ENCODE results near the gene SH3BP2. TPM values are rescaled to one million over a fixed set of nuclear protein-coding genes. Genes with fewer than 3 reads are reported as not detected.

SH3BP2 gene
- total and polyA plus RNA-seq, 10 of the 15 experiments (the other 5 are each of a cell fraction or from before 2014, with no cell fraction given): 1.1 to 61.8 (median 23.9) TPM

DNA sequence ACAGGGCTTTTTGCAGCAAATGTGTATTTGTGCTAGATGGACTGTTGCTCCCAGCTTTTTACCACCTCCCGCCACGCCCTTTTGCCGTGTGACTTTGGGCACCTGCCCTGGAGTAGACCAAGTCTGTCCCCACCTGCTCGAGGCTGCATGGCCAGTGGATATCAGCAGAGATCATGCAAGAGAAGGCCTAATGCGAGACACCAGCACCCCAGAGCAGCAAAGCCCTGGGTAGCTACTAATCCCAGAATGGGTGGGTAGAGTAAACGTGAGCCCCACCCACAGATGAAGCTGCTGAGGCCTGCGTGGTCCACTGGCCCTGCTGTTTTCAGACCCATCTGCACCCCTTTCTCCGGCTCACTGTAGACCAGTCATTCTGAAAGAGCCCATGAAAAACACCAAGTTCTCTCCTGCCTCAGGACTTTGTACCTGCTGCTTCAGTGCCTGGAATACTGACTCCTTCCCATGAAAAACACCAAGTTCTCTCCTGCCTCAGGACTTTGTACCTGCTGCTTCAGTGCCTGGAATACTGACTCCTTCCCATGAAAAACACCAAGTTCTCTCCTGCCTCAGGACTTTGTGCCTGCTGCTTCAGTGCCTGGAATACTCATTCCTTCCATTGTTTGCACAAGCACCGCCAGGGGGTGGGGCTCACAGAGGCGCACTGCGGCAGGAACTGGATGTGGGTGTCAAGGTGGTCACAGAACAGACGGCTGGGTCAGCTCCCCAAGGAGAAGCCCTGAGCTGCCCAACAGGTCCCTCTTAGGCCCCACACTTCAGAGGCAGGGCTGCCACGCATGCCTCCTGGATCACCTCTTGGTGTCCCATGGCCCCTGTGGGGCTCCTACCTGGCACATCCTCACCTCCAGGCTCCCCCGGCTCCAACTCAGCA, 31.6 kb upstream of the SH3BP2 start (continued):
- TF ChIP-seq, protein P1, sequence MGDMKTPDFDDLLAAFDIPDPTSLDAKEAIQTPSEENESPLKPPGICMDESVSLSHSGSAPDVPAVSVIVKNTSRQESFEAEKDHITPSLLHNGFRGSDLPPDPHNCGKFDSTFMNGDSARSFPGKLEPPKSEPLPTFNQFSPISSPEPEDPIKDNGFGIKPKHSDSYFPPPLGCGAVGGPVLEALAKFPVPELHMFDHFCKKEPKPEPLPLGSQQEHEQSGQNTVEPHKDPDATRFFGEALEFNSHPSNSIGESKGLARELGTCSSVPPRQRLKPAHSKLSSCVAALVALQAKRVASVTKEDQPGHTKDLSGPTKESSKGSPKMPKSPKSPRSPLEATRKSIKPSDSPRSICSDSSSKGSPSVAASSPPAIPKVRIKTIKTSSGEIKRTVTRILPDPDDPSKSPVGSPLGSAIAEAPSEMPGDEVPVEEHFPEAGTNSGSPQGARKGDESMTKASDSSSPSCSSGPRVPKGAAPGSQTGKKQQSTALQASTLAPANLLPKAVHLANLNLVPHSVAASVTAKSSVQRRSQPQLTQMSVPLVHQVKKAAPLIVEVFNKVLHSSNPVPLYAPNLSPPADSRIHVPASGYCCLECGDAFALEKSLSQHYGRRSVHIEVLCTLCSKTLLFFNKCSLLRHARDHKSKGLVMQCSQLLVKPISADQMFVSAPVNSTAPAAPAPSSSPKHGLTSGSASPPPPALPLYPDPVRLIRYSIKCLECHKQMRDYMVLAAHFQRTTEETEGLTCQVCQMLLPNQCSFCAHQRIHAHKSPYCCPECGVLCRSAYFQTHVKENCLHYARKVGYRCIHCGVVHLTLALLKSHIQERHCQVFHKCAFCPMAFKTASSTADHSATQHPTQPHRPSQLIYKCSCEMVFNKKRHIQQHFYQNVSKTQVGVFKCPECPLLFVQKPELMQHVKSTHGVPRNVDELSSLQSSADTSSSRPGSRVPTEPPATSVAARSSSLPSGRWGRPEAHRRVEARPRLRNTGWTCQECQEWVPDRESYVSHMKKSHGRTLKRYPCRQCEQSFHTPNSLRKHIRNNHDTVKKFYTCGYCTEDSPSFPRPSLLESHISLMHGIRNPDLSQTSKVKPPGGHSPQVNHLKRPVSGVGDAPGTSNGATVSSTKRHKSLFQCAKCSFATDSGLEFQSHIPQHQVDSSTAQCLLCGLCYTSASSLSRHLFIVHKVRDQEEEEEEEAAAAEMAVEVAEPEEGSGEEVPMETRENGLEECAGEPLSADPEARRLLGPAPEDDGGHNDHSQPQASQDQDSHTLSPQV (IDR thresholded peaks at IDR 0.05): no peak
- TF ChIP-seq EED (IDR thresholded peaks at IDR 0.05; ENCODE audit: low read depth): peak; percentile 52

DNA sequence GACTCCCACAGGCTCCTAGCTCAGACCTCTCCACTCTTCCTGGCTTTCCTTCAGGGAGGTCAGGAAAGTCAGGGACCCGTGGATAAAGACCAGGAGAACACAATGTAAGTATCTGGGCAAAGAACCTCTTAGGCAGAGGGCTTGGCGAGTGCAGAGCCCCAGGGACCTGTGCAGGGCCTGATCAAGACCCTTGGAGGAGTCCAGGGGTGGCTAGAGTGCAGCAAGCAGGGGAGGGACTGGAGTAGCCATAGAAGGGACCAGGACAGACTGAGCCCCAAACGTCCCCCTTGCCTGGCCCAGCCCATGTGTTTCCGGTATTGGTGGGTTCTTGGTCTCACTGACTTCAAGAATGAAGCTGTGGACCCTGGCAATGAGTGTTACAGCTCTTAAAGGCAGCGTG, 30.8 kb upstream of the SH3BP2 start:
- no peak for DNase-seq (ENCODE audit: low read depth, low spot score)
- Histone ChIP-seq H3K27ac (ENCODE audit: control insufficient read depth, insufficient read depth) (no peak overlapping the region), H3K4me2 (ENCODE audit: control insufficient read depth, insufficient read depth) (no peak overlapping the region), H3K4me1 (ENCODE audit: control insufficient read depth, insufficient read depth, low read length) (peaks cover 11% of the 10 kb centered on the region), H3K79me2 (ENCODE audit: control insufficient read depth, insufficient read depth, low read length) (no peaks in the 10 kb centered on the region), H2AFZ (ENCODE audit: control insufficient read depth, low read depth, low read length) (no peak overlapping the region), H3K9me3 (replicated peaks; ENCODE audit: control insufficient read depth, insufficient read depth, low read length) (no peaks in the 10 kb centered on the region), H3K36me3 (ENCODE audit: control insufficient read depth in 2 of 2, insufficient read depth in 2 of 2, low read length in 1 of 2) (no peaks in the 10 kb centered on the region), H4K20me1 (ENCODE audit: control insufficient read depth, insufficient read depth) (peaks cover 3% of the 10 kb centered on the region; the same call in 1 of the 2 replicates), H3K4me3 (no peak overlapping the region), H3K27me3 (replicated peaks in 1 of 2; ENCODE audit: control insufficient read depth in 2 of 2, insufficient read depth in 2 of 2, low read length in 1 of 2) (no peaks in the 10 kb centered on the region), H3K9ac (ENCODE audit: control insufficient read depth, insufficient read depth, low read length) (no peak overlapping the region)
- no peak for ATAC-seq
- BruUV-seq (replicated peaks): no TSS peak
- ChIA-PET CTCF (interaction anchor here (0.8 to 3.5 kb wide), 10 partner anchors 9 to 542 kb away, joined by 3 to 22 read pairs (median 5); no protein-coding TSS in a partner anchor), SMC1A (ENCODE audit: uncharacterized antibody, unreplicated experiment) (interaction anchor here (1.0 to 1.6 kb wide), 8 partner anchors 22 to 100 kb away, joined by 3 to 4 read pairs (median 3); no protein-coding TSS in a partner anchor), POLR2A (interaction anchor here (0.6 to 1.0 kb wide), 3 partner anchors 174 to 229 kb away, joined by 3 to 6 read pairs (median 3); partner anchors contain the start of genes GRK4 and NOP14), RAD21 (ENCODE audit: unreplicated experiment) (interaction anchor here (1.0 to 3.8 kb wide), 11 partner anchors 12 to 192 kb away, joined by 3 to 21 read pairs (median 5); no protein-coding TSS in a partner anchor)
- 58% methylated on average over 5 of the region's 5 CpGs for WGBS (ENCODE audit: insufficient coverage, insufficient replicate concordance, low lambda C conversion rate, missing lambda C conversion rate)
- in situ Hi-C loops (cut with MboI) (loop anchor here (25.0 kb wide), 1 partner anchor 175 kb away; no protein-coding TSS in a partner anchor), intact Hi-C loops (cut with micrococcal nuclease; ENCODE audit: unreplicated experiment) (loop anchor here (5.0 to 10.0 kb wide), 4 partner anchors 50 to 283 kb away; partner anchors contain the start of genes GRK4 and NOP14)
- FAIRE-seq: no peak
- TF ChIP-seq, protein P2, sequence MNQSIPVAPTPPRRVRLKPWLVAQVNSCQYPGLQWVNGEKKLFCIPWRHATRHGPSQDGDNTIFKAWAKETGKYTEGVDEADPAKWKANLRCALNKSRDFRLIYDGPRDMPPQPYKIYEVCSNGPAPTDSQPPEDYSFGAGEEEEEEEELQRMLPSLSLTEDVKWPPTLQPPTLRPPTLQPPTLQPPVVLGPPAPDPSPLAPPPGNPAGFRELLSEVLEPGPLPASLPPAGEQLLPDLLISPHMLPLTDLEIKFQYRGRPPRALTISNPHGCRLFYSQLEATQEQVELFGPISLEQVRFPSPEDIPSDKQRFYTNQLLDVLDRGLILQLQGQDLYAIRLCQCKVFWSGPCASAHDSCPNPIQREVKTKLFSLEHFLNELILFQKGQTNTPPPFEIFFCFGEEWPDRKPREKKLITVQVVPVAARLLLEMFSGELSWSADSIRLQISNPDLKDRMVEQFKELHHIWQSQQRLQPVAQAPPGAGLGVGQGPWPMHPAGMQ (IDR thresholded peaks at IDR 0.05; ENCODE audit: borderline replicate concordance): no peak
- TF ChIP-seq MEF2B (IDR thresholded peaks at IDR 0.05; ENCODE audit: partially characterized antibody, poor library complexity, severe bottlenecking) (no peak), FOXM1 (IDR thresholded peaks at IDR 0.05; ENCODE audit: low read depth, low read length) (no peak), RAD21 (IDR thresholded peaks at IDR 0.05; ENCODE audit: insufficient read depth, low read depth, low read length) (no peak), NR2C2 (IDR thresholded peaks at IDR 0.05; ENCODE audit: borderline replicate concordance, control insufficient read depth, insufficient read length, low read depth) (no peak), BACH1 (IDR thresholded peaks at IDR 0.05; ENCODE audit: borderline replicate concordance) (no peak), BRCA1 (IDR thresholded peaks at IDR 0.05; ENCODE audit: low read depth, low read length) (no peak), TARDBP (IDR thresholded peaks at IDR 0.05; ENCODE audit: borderline replicate concordance) (no peak), RFX5 (IDR thresholded peaks at IDR 0.05; ENCODE audit: low read depth, low read length) (no peak), SUPT20H (IDR thresholded peaks at IDR 0.05; ENCODE audit: borderline replicate concordance, control insufficient read depth, low read depth, low read length) (no peak), IKZF1 (conservative IDR thresholded peaks at IDR 0.05) (no peak)
- TF ChIP-seq, protein P3, sequence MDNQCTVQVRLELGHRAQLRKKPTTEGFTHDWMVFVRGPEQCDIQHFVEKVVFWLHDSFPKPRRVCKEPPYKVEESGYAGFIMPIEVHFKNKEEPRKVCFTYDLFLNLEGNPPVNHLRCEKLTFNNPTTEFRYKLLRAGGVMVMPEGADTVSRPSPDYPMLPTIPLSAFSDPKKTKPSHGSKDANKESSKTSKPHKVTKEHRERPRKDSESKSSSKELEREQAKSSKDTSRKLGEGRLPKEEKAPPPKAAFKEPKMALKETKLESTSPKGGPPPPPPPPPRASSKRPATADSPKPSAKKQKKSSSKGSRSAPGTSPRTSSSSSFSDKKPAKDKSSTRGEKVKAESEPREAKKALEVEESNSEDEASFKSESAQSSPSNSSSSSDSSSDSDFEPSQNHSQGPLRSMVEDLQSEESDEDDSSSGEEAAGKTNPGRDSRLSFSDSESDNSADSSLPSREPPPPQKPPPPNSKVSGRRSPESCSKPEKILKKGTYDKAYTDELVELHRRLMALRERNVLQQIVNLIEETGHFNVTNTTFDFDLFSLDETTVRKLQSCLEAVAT (IDR thresholded peaks at IDR 0.05): no peak
